H1 (cell line): ENCODE measurements around the gene SRPK3. TPM values are rescaled to one million over a fixed set of nuclear protein-coding genes. Genes with fewer than 3 reads are reported as not detected.

Source experiments
- CREB1 ChIP-seq: IDR thresholded peaks from 2 replicates; pipeline ENCODE4 v1.6.1; 2012; ENCODE audit warnings: inconsistent platforms
- CTCF ChIP-seq, 3 experiments: IDR thresholded peaks; 1 replicate in 2 of 3; 2 replicates in 1 of 3; pipeline versions ENCODE4 v1.5.1 to v1.6.1; 2011; ENCODE audit warnings: low read length in 3 of 3, mild to moderate bottlenecking in 3 of 3, inconsistent platforms in 2 of 3, low read depth in 1 of 3, moderate library complexity in 1 of 3; ENCODE audit not compliant: insufficient read depth in 1 of 3; ENCODE audit errors: control extremely low read depth in 1 of 3
- KDM5A ChIP-seq: fragments of 200-600 bp; IDR thresholded peaks from 2 replicates; pipeline ENCODE4 v1.7.1; 2012; ENCODE audit warnings: mild to moderate bottlenecking, low read length, inconsistent platforms, mixed read lengths
- SP2 ChIP-seq: IDR thresholded peaks from 2 replicates; pipeline ENCODE4 v1.6.1; 2012; ENCODE audit warnings: mild to moderate bottlenecking, low read length, inconsistent platforms
- polyA plus RNA-seq, 7 experiments: library from polyadenylated mRNA; depleted of rRNA in 3 of 7; stranded (reverse) in 5 of 7; unstranded in 2 of 7; fragments of >200 nt in 5 of 7; fragments of 200-250 nt in 2 of 7; gene quantifications; 1 replicate in 5 of 7; 2 replicates in 1 of 7; 4 replicates in 1 of 7; pipeline versions ENCODE4 v1.2.1 to v1.2.3, GENCODE V29; 2011 to 2013; ENCODE audit warnings: missing spikeins in 2 of 7, mixed read lengths in 2 of 7
- total RNA-seq: library from RNA; stranded (reverse); fragmentation: NEBNext Ultra II Directional; extraction: Animal tissue kit (Norgen Biotek cat#: 25700); gene quantifications from 2 replicates; pipeline ENCODE4 v1.2.1, GENCODE V29; 2021

SRPK3 gene
- total and polyA plus RNA-seq, 2 of the 8 experiments (the other 6 are each of a cell fraction or from before 2014, with no cell fraction given): not detected

- TF ChIP-seq CREB1 (no peak), SP2 (no peak), CTCF (IDR thresholded peaks at IDR 0.05; ENCODE audit: control extremely low read depth in 1 of 3, insufficient read depth in 1 of 3, low read depth in 1 of 3, low read length in 3 of 3) (no peak), KDM5A (no peak)
Observed at GRCh38 chrX:153732401-153732800, 48.4 kb upstream of the SRPK3 start (continued).
